ENCODE measurements around the gene JAGN1. TPM values are rescaled to one million over a fixed set of nuclear protein-coding genes. Genes with fewer than 3 reads are reported as not detected.

Gene JAGN1
- total and polyA plus RNA-seq, 4 donors, result 20.7 to 43.7 (median 34.9) TPM

GRCh38 chr3:9909221-9910013 lies 19.0 kb downstream of the JAGN1 start:
- H3K4me3 ChIP-seq, result no peak overlapping the region
- H3K9me3 ChIP-seq (ENCODE audit: control insufficient read depth in 4 of 4, insufficient read depth in 3 of 4, low read length in 3 of 4), result no peaks in the 10 kb centered on the region
- DNase-seq, result peak in 2 of 3 donors; percentile 30 to 68
- no peak overlapping the region for H3K27ac ChIP-seq (ENCODE audit: low read depth in 1 of 2, low read length in 1 of 2)
- 64 to 88% methylated on average over 7 of the region's 7 CpGs for WGBS, 2 donors
- H3K4me1 ChIP-seq (ENCODE audit: control insufficient read depth in 5 of 5, insufficient read depth in 5 of 5, low read length in 5 of 5), result peaks cover 0 to 10% (median 4%) of the 10 kb centered on the region in 5 donors
- H3K27me3 ChIP-seq (ENCODE audit: control insufficient read depth in 3 of 3, insufficient read depth in 3 of 3, low read length in 2 of 3), result no peaks in the 10 kb centered on the region
- H3K9ac ChIP-seq (ENCODE audit: insufficient read depth in 1 of 2, low read length in 2 of 2), result no peak overlapping the region
- no peak for TF ChIP-seq CTCF (IDR thresholded peaks at IDR 0.05; ENCODE audit: control extremely low read depth, extremely low read depth)
- peak; percentile 76 for ATAC-seq (ENCODE audit: insufficient read depth, low FRiP score)
- H3K36me3 ChIP-seq (ENCODE audit: control insufficient read depth in 4 of 4, insufficient read depth in 4 of 4, low read length in 4 of 4), result no peaks in the 10 kb centered on the region

GRCh38 chr3:9911863-9912262 lies 21.5 kb downstream of the JAGN1 start:
- no peak for TF ChIP-seq CTCF (IDR thresholded peaks at IDR 0.05; ENCODE audit: control extremely low read depth, extremely low read depth)
- WGBS, 2 donors, result 57 to 80% methylated on average over 8 of the region's 8 CpGs
- H3K4me1 ChIP-seq (ENCODE audit: control insufficient read depth in 5 of 5, insufficient read depth in 5 of 5, low read length in 5 of 5), result peaks cover 0 to 21% (median 12%) of the 10 kb centered on the region in 5 donors

GRCh38 chr3:9912294-9912935 lies 22.0 kb downstream of the JAGN1 start:
- WGBS, 2 donors, result 41 to 65% methylated on average over 7 of the region's 7 CpGs
- Histone ChIP-seq H3K4me3 (no peak overlapping the region), H3K9me3 (ENCODE audit: control insufficient read depth in 4 of 4, insufficient read depth in 3 of 4, low read length in 3 of 4) (no peaks in the 10 kb centered on the region), H3K4me1 (ENCODE audit: control insufficient read depth in 5 of 5, insufficient read depth in 5 of 5, low read length in 5 of 5) (peaks cover 0 to 26% (median 16%) of the 10 kb centered on the region in 5 donors), H3K36me3 (ENCODE audit: control insufficient read depth in 4 of 4, insufficient read depth in 4 of 4, low read length in 4 of 4) (no peaks in the 10 kb centered on the region), H3K27ac (ENCODE audit: low read depth in 1 of 2, low read length in 1 of 2) (no peak overlapping the region), H3K27me3 (ENCODE audit: control insufficient read depth in 3 of 3, insufficient read depth in 3 of 3, low read length in 2 of 3) (no peaks in the 10 kb centered on the region), H3K9ac (ENCODE audit: insufficient read depth in 1 of 2, low read length in 2 of 2) (no peak overlapping the region)
- TF ChIP-seq CTCF (IDR thresholded peaks at IDR 0.05; ENCODE audit: control extremely low read depth, extremely low read depth), result no peak
- DNase-seq (no peak), ATAC-seq (ENCODE audit: insufficient read depth, low FRiP score) (no peak)

More at GRCh38 chr3:9911863-9912262, 21.5 kb downstream of the JAGN1 start:
- no peaks in the 10 kb centered on the region for H3K27me3 ChIP-seq (ENCODE audit: control insufficient read depth in 3 of 3, insufficient read depth in 3 of 3, low read length in 2 of 3)
- no peak overlapping the region for H3K9ac ChIP-seq (ENCODE audit: insufficient read depth in 1 of 2, low read length in 2 of 2)
- DNase-seq (no peak), ATAC-seq (ENCODE audit: insufficient read depth, low FRiP score) (no peak)
- H3K27ac ChIP-seq (ENCODE audit: low read depth in 1 of 2, low read length in 1 of 2), result no peak overlapping the region
- no peaks in the 10 kb centered on the region for H3K36me3 ChIP-seq (ENCODE audit: control insufficient read depth in 4 of 4, insufficient read depth in 4 of 4, low read length in 4 of 4)
- H3K9me3 ChIP-seq (ENCODE audit: control insufficient read depth in 4 of 4, insufficient read depth in 3 of 4, low read length in 3 of 4), result no peaks in the 10 kb centered on the region
- no peak overlapping the region for H3K4me3 ChIP-seq

Measured in lung (tissue), 12 donors.